Activated CD4-positive, alpha-beta T cell treated with anti-CD3 and anti-CD28 coated beads, Interleukin-2, amount 10 ng/mL, durations not matched to agents 7 days and 5 days (primary cell): ENCODE measurements around the gene RNASEL. TPM values are rescaled to one million over a fixed set of nuclear protein-coding genes. Genes with fewer than 3 reads are reported as not detected.

ENCODE experiments used
- CTCF ChIA-PET: fragments of 350-600 bp; sonication (Branson Sonifier 250); formaldehyde crosslinking; loops from one replicate; lab custom pipeline; 2021; ENCODE audit warnings: antibody characterized with exemption; lab: Charles Lee
- POLR2A ChIA-PET: fragments of 350-600 bp; sonication (Branson Sonifier 250); formaldehyde crosslinking; loops from one replicate; lab custom pipeline; 2021; ENCODE audit warnings: antibody characterized with exemption; lab: Charles Lee
- DNase-seq: peaks from one replicate; pipeline ENCODE4 v3.0.0-alpha.2; 2020
- H3K27ac Mint-ChIP-seq: one replicate; pipeline ENCODE4 v1.8.0; 2021; ENCODE audit warnings: mild to moderate bottlenecking, moderate library complexity, mixed read lengths
- H3K27me3 Mint-ChIP-seq: one replicate; pipeline ENCODE4 v1.8.0; 2021; ENCODE audit warnings: mixed read lengths
- H3K36me3 Mint-ChIP-seq: one replicate; pipeline ENCODE4 v1.8.0; 2021; ENCODE audit warnings: low read depth, mixed read lengths
- H3K4me1 Mint-ChIP-seq: one replicate; pipeline ENCODE4 v1.8.0; 2021; ENCODE audit warnings: mixed read lengths
- H3K4me3 Mint-ChIP-seq: one replicate; pipeline ENCODE4 v1.8.0; 2021; ENCODE audit warnings: mild to moderate bottlenecking, moderate library complexity, mixed read lengths
- H3K9me3 Mint-ChIP-seq: one replicate; pipeline ENCODE4 v1.8.0; 2021; ENCODE audit warnings: mixed read lengths
- total RNA-seq, 2 experiments: library from RNA; stranded (reverse); gene quantifications; one replicate each; pipeline ENCODE4 v1.2.3, GENCODE V29; 2021

The RNASEL gene
- total RNA-seq, 2 experiments from 2014 or later = 6.7 to 7.3 TPM

- CTCF ChIA-PET = interaction anchor here (0.9 to 2.7 kb wide), 11 partner anchors 8 to 536 kb away, joined by 3 to 11 read pairs (median 4); partner anchors contain the start of genes RGS16 and RNASEL
- peak overlapping the region; percentile 87 for H3K27ac Mint-ChIP-seq
- H3K4me3 Mint-ChIP-seq = peak overlapping the region; percentile 57
- peaks cover 10% of the 10 kb centered on the region for H3K36me3 Mint-ChIP-seq
- peaks cover 80% of the 10 kb centered on the region for H3K27me3 Mint-ChIP-seq
- H3K9me3 Mint-ChIP-seq = peaks cover 12% of the 10 kb centered on the region
- DNase-seq = peak; percentile 88
- H3K4me1 Mint-ChIP-seq = peaks cover 40% of the 10 kb centered on the region
- POLR2A ChIA-PET = interaction anchor here (1.3 kb wide), 1 partner anchor 13 kb away, joined by 5 read pairs; no protein-coding TSS in a partner anchor
Observed at GRCh38 chr1:182616130-182617013, 27.3 kb upstream of the RNASEL start.

- Mint-ChIP-seq H3K27ac (peak overlapping the region; percentile 87), H3K4me1 (peaks cover 40% of the 10 kb centered on the region), H3K9me3 (peaks cover 7% of the 10 kb centered on the region), H3K4me3 (peak overlapping the region; percentile 57), H3K27me3 (peaks cover 81% of the 10 kb centered on the region), H3K36me3 (peaks cover 7% of the 10 kb centered on the region)
- ChIA-PET CTCF (interaction anchor here (0.8 to 2.7 kb wide), 9 partner anchors 9 to 169 kb away, joined by 3 to 11 read pairs (median 6); partner anchors contain the start of gene RNASEL), POLR2A (interaction anchor here (1.3 kb wide), 1 partner anchor 12 kb away, joined by 5 read pairs; no protein-coding TSS in a partner anchor)
- DNase-seq = peak; percentile 23
Observed at GRCh38 chr1:182615468-182616129, 26.5 kb upstream of the RNASEL start.

- peaks cover 3% of the 10 kb centered on the region for H3K9me3 Mint-ChIP-seq
- peaks cover 82% of the 10 kb centered on the region for H3K27me3 Mint-ChIP-seq
- no peak overlapping the region for H3K27ac Mint-ChIP-seq
- H3K36me3 Mint-ChIP-seq = peaks cover 4% of the 10 kb centered on the region
- DNase-seq = peak; percentile 16
- H3K4me3 Mint-ChIP-seq = peak overlapping the region; percentile 57
- ChIA-PET POLR2A (interaction anchor here (1.3 kb wide), 1 partner anchor 12 kb away, joined by 5 read pairs; no protein-coding TSS in a partner anchor), CTCF (interaction anchor here (0.8 to 2.7 kb wide), 8 partner anchors 8 to 171 kb away, joined by 3 to 11 read pairs (median 7); partner anchors contain the start of gene RNASEL)
- peaks cover 40% of the 10 kb centered on the region for H3K4me1 Mint-ChIP-seq
Observed at GRCh38 chr1:182614796-182615454, 25.9 kb upstream of the RNASEL start.

- DNase-seq = no peak
- Mint-ChIP-seq H3K27me3 (peaks cover 79% of the 10 kb centered on the region), H3K27ac (no peak overlapping the region), H3K36me3 (no peaks in the 10 kb centered on the region), H3K4me1 (peaks cover 42% of the 10 kb centered on the region), H3K4me3 (no peak overlapping the region), H3K9me3 (no peaks in the 10 kb centered on the region)
- ChIA-PET POLR2A (no interaction called here), CTCF (interaction anchor here (0.8 to 1.6 kb wide), 6 partner anchors 9 to 171 kb away, joined by 3 to 6 read pairs (median 3); no protein-coding TSS in a partner anchor)
Observed at GRCh38 chr1:182611787-182612186, 22.7 kb upstream of the RNASEL start.

GRCh38 chr1:182611326-182611725, 22.3 kb upstream of the RNASEL start:
- ChIA-PET POLR2A (no interaction called here), CTCF (interaction anchor here (0.9 to 1.6 kb wide), 4 partner anchors 8 to 171 kb away, joined by 3 to 6 read pairs (median 4); no protein-coding TSS in a partner anchor)
- Mint-ChIP-seq H3K27me3 (peaks cover 79% of the 10 kb centered on the region), H3K9me3 (no peaks in the 10 kb centered on the region), H3K4me1 (peaks cover 37% of the 10 kb centered on the region), H3K27ac (no peak overlapping the region), H3K4me3 (no peak overlapping the region), H3K36me3 (no peaks in the 10 kb centered on the region)
- no peak for DNase-seq

- no peaks in the 10 kb centered on the region for H3K9me3 Mint-ChIP-seq
- H3K36me3 Mint-ChIP-seq = no peaks in the 10 kb centered on the region
- no peak overlapping the region for H3K27ac Mint-ChIP-seq
- no peak overlapping the region for H3K4me3 Mint-ChIP-seq
- POLR2A ChIA-PET = interaction anchor here (0.6 kb wide), 1 partner anchor 1461 kb away, joined by 7 read pairs; no protein-coding TSS in a partner anchor
- peaks cover 79% of the 10 kb centered on the region for H3K27me3 Mint-ChIP-seq
- no peak for DNase-seq
- H3K4me1 Mint-ChIP-seq = peaks cover 31% of the 10 kb centered on the region
- CTCF ChIA-PET = interaction anchor here (0.8 to 1.0 kb wide), 3 partner anchors 13 to 21 kb away, joined by 3 to 4 read pairs (median 3); no protein-coding TSS in a partner anchor
Observed at GRCh38 chr1:182610606-182611194, 21.6 kb upstream of the RNASEL start.

- H3K27ac Mint-ChIP-seq = no peak overlapping the region
- peaks cover 23% of the 10 kb centered on the region for H3K4me1 Mint-ChIP-seq
- H3K36me3 Mint-ChIP-seq = no peaks in the 10 kb centered on the region
- CTCF ChIA-PET = interaction anchor here (1.1 to 15.9 kb wide), 2 partner anchors 13 to 176 kb away, joined by 3 to 238 read pairs; no protein-coding TSS in a partner anchor
- H3K4me3 Mint-ChIP-seq = no peak overlapping the region
- POLR2A ChIA-PET = no interaction called here
- no peaks in the 10 kb centered on the region for H3K9me3 Mint-ChIP-seq
- no peak for DNase-seq
- peaks cover 84% of the 10 kb centered on the region for H3K27me3 Mint-ChIP-seq
Observed at GRCh38 chr1:182608845-182609610, 20.0 kb upstream of the RNASEL start.

GRCh38 chr1:182608236-182608635, 19.2 kb upstream of the RNASEL start:
- peaks cover 19% of the 10 kb centered on the region for H3K4me1 Mint-ChIP-seq
- no peak overlapping the region for H3K4me3 Mint-ChIP-seq
- ChIA-PET POLR2A (no interaction called here), CTCF (interaction anchor here (0.7 to 15.9 kb wide), 3 partner anchors 8 to 177 kb away, joined by 3 to 238 read pairs (median 6); no protein-coding TSS in a partner anchor)
- no peaks in the 10 kb centered on the region for H3K36me3 Mint-ChIP-seq
- no peak for DNase-seq
- peaks cover 80% of the 10 kb centered on the region for H3K27me3 Mint-ChIP-seq
- H3K27ac Mint-ChIP-seq = no peak overlapping the region
- no peaks in the 10 kb centered on the region for H3K9me3 Mint-ChIP-seq

- no peak for DNase-seq
- Mint-ChIP-seq H3K36me3 (no peaks in the 10 kb centered on the region), H3K27ac (no peak overlapping the region), H3K27me3 (peaks cover 73% of the 10 kb centered on the region), H3K9me3 (no peaks in the 10 kb centered on the region), H3K4me3 (no peak overlapping the region), H3K4me1 (peaks cover 19% of the 10 kb centered on the region)
- POLR2A ChIA-PET = no interaction called here
- CTCF ChIA-PET = interaction anchor here (1.0 to 15.9 kb wide), 5 partner anchors 8 to 178 kb away, joined by 3 to 238 read pairs (median 6); no protein-coding TSS in a partner anchor
Observed at GRCh38 chr1:182607566-182607965, 18.5 kb upstream of the RNASEL start.

- H3K27me3 Mint-ChIP-seq = peaks cover 47% of the 10 kb centered on the region
- H3K36me3 Mint-ChIP-seq = peaks cover 2% of the 10 kb centered on the region
- peak within 1 kb of the TSS; percentile 81 for H3K27ac Mint-ChIP-seq
- CTCF ChIA-PET = interaction anchor here (0.7 to 15.9 kb wide), 8 partner anchors 9 to 236 kb away, joined by 3 to 238 read pairs (median 4); no protein-coding TSS in a partner anchor
- POLR2A ChIA-PET = interaction anchor here (0.6 kb wide), 1 partner anchor 332 kb away, joined by 3 read pairs; no protein-coding TSS in a partner anchor
- H3K4me1 Mint-ChIP-seq = peaks cover 18% of the 10 kb centered on the region
- peak within 1 kb of the TSS; percentile 73 for H3K4me3 Mint-ChIP-seq
- DNase-seq = peak; percentile 90
- H3K9me3 Mint-ChIP-seq = no peaks in the 10 kb centered on the region
Observed at GRCh38 chr1:182604175-182605164, 15.4 kb upstream of the RNASEL start, which contains the start of gene RGS16. RGS16 (minus strand) TSS chr1:182604389; CDS start chr1:182604259, 130 bp downstream.
